ENCODE results near the gene FLYWCH2. TPM values are rescaled to one million over a fixed set of nuclear protein-coding genes. Genes with fewer than 3 reads are reported as not detected.
"Not testable (repeated sequence)": the region's sequence is repeated elsewhere in the genome, so short reads cannot be mapped to it uniquely, and the experiment has no call there.

Gene FLYWCH2
- total RNA-seq, 1 donor from 2014 or later: 25.5 TPM

GRCh38 chr16:2937170-2937569, 54.2 kb downstream of the FLYWCH2 start:
- no peak for DNase-seq (ENCODE audit: low spot score)

- no peak for DNase-seq (ENCODE audit: low spot score)
Observed at GRCh38 chr16:2938206-2938605, 55.2 kb downstream of the FLYWCH2 start.

- no peak for DNase-seq (ENCODE audit: low spot score)
Observed at GRCh38 chr16:2939968-2940367, 57.0 kb downstream of the FLYWCH2 start.

- no peak for DNase-seq (ENCODE audit: low spot score)
Observed at GRCh38 chr16:2942045-2942444, 59.0 kb downstream of the FLYWCH2 start.

- not testable (repeated sequence) for DNase-seq (ENCODE audit: low spot score)
Observed at GRCh38 chr16:2943716-2944115, 60.7 kb downstream of the FLYWCH2 start.

- no peak for DNase-seq (ENCODE audit: low spot score)
Observed at GRCh38 chr16:2946649-2947048, 63.6 kb downstream of the FLYWCH2 start.

Other genes with a start within 250 kb of the FLYWCH2 start
- gene KCTD5, start 200.7 kb upstream of the FLYWCH2 start, total RNA-seq (ENCODE audit: insufficient read depth, low replicate concordance): 9.6 TPM
- gene PRSS27, start 163.0 kb upstream of the FLYWCH2 start, total RNA-seq (ENCODE audit: insufficient read depth, low replicate concordance): 1.4 TPM
- 123 TPM for gene SRRM2, start 130.6 kb upstream of the FLYWCH2 start, total RNA-seq (ENCODE audit: insufficient read depth, low replicate concordance)
- 159 TPM for gene ELOB, start 105.9 kb upstream of the FLYWCH2 start, total RNA-seq (ENCODE audit: insufficient read depth, low replicate concordance)
- 0.96 TPM for gene PRSS33, start 95.7 kb upstream of the FLYWCH2 start, total RNA-seq (ENCODE audit: insufficient read depth, low replicate concordance)
- gene PRSS41, start 84.7 kb upstream of the FLYWCH2 start, total RNA-seq (ENCODE audit: insufficient read depth, low replicate concordance): not detected
- not detected for gene PRSS21, start 66.0 kb upstream of the FLYWCH2 start, total RNA-seq (ENCODE audit: insufficient read depth, low replicate concordance)
- gene ZG16B, start 52.9 kb upstream of the FLYWCH2 start, total RNA-seq (ENCODE audit: insufficient read depth, low replicate concordance): 7.2 TPM
- 3.1 TPM for gene PRSS22, start 25.0 kb upstream of the FLYWCH2 start, total RNA-seq (ENCODE audit: insufficient read depth, low replicate concordance)
- gene FLYWCH1, start 28.7 kb downstream of the FLYWCH2 start, total RNA-seq (ENCODE audit: insufficient read depth, low replicate concordance): 30.8 TPM
- 0.48 TPM for gene KREMEN2, start 81.1 kb downstream of the FLYWCH2 start, total RNA-seq (ENCODE audit: insufficient read depth, low replicate concordance)
- gene PAQR4, start 86.1 kb downstream of the FLYWCH2 start, total RNA-seq (ENCODE audit: insufficient read depth, low replicate concordance): 5.8 TPM
- gene PKMYT1, start 97.2 kb downstream of the FLYWCH2 start, total RNA-seq (ENCODE audit: insufficient read depth, low replicate concordance): 6.0 TPM
- gene CLDN9, start 129.7 kb downstream of the FLYWCH2 start, total RNA-seq (ENCODE audit: insufficient read depth, low replicate concordance): not detected
- 0.72 TPM for gene CLDN6, start 135.0 kb downstream of the FLYWCH2 start, total RNA-seq (ENCODE audit: insufficient read depth, low replicate concordance)
- 150 TPM for gene TNFRSF12A, start 137.2 kb downstream of the FLYWCH2 start, total RNA-seq (ENCODE audit: insufficient read depth, low replicate concordance)
- 3.1 TPM for gene HCFC1R1, start 140.7 kb downstream of the FLYWCH2 start, total RNA-seq (ENCODE audit: insufficient read depth, low replicate concordance)
- gene THOC6, start 140.8 kb downstream of the FLYWCH2 start, total RNA-seq (ENCODE audit: insufficient read depth, low replicate concordance): 29.4 TPM
- gene BICDL2, start 153.7 kb downstream of the FLYWCH2 start, total RNA-seq (ENCODE audit: insufficient read depth, low replicate concordance): 2.2 TPM
- 0.24 TPM for gene MMP25, start 163.3 kb downstream of the FLYWCH2 start, total RNA-seq (ENCODE audit: insufficient read depth, low replicate concordance)
- 13.2 TPM for gene IL32, start 182.4 kb downstream of the FLYWCH2 start, total RNA-seq (ENCODE audit: insufficient read depth, low replicate concordance)
- gene ZSCAN10, start 216.1 kb downstream of the FLYWCH2 start, total RNA-seq (ENCODE audit: insufficient read depth, low replicate concordance): not detected
- 8.9 TPM for gene ZNF205, start 229.4 kb downstream of the FLYWCH2 start, total RNA-seq (ENCODE audit: insufficient read depth, low replicate concordance)

Data from umbilical cord (tissue), 2 donors.